ENCODE results near the gene CEP55. TPM values are rescaled to one million over a fixed set of nuclear protein-coding genes. Genes with fewer than 3 reads are reported as not detected.

The CEP55 gene
- total and polyA plus RNA-seq, 9 of the 15 experiments (the other 6 are each of a cell fraction or from before 2014, with no cell fraction given) = 4.4 to 32.5 (median 18.1) TPM

- intact Hi-C loops (cut with micrococcal nuclease) = no loop called here
- no peaks in the 10 kb centered on the region; a peak in 3 of 5 replicates for H3K27me3 ChIP-seq (ENCODE audit: control insufficient read depth in 2 of 2, insufficient read depth in 2 of 2, low read length in 2 of 2)
- no peak for FAIRE-seq
These were observed 48.4 kb upstream of the CEP55 start for GRCh38 chr10:93447970-93448369.

GRCh38 chr10:93451244-93451947 is 45.0 kb upstream of the CEP55 start:
- in situ Hi-C loops (cut with MboI) = no loop called here
- intact Hi-C loops (cut with micrococcal nuclease) = no loop called here
- ChIA-PET CTCF (ENCODE audit: low intra/inter-chr PET ratio) (no interaction called here), POLR2A (no interaction called here)
- ATAC-seq = no peak
- no peaks in the 10 kb centered on the region for H3K36me3 ChIP-seq (ENCODE audit: control insufficient read depth, insufficient read depth, low read length)
- no peak overlapping the region for H3K4me2 ChIP-seq (ENCODE audit: insufficient read depth, low read length)
- H2AFZ ChIP-seq (ENCODE audit: low read depth, low read length) = no peak overlapping the region
- no peaks in the 10 kb centered on the region for H3K79me2 ChIP-seq (ENCODE audit: control insufficient read depth, insufficient read depth, low read length)
- BruUV-seq (replicated peaks) = no TSS peak
- H3K9ac ChIP-seq (ENCODE audit: insufficient read depth in 1 of 2, low read depth in 2 of 2, low read length in 2 of 2) = no peak overlapping the region
- H3K9me3 ChIP-seq (replicated peaks; ENCODE audit: control insufficient read depth, insufficient read depth, low read depth, low read length) = no peaks in the 10 kb centered on the region
- DNase-seq (ENCODE audit: extremely low read depth in 1 of 4, low spot score in 3 of 4) = no peak
- no peak overlapping the region for H3K4me3 ChIP-seq
- no peaks in the 10 kb centered on the region; a peak in 2 of 5 replicates for H3K27me3 ChIP-seq (ENCODE audit: control insufficient read depth in 2 of 2, insufficient read depth in 2 of 2, low read length in 2 of 2)
- FAIRE-seq = no peak
- WGBS (ENCODE audit: insufficient coverage, low coverage, missing lambda C conversion rate) = 0% methylated on average over 7 of the region's 7 CpGs
- no peak overlapping the region for H3K27ac ChIP-seq (ENCODE audit: extremely low read depth, low read depth, low read length)
- no peaks in the 10 kb centered on the region for H3K4me1 ChIP-seq (replicated peaks in 1 of 2; ENCODE audit: control insufficient read depth in 2 of 2, insufficient read depth in 2 of 2, low read length in 2 of 2)
- H3K9me1 ChIP-seq (ENCODE audit: control insufficient read depth, insufficient read depth, low read length) = no peaks in the 10 kb centered on the region
- no peaks in the 10 kb centered on the region for H4K20me1 ChIP-seq (replicated peaks; ENCODE audit: control insufficient read depth, insufficient read depth, low read length)
- TF ChIP-seq STAT6 (CRISPR knock-in tag; IDR thresholded peaks at IDR 0.05) = no peak
- TF ChIP-seq, protein P1, sequence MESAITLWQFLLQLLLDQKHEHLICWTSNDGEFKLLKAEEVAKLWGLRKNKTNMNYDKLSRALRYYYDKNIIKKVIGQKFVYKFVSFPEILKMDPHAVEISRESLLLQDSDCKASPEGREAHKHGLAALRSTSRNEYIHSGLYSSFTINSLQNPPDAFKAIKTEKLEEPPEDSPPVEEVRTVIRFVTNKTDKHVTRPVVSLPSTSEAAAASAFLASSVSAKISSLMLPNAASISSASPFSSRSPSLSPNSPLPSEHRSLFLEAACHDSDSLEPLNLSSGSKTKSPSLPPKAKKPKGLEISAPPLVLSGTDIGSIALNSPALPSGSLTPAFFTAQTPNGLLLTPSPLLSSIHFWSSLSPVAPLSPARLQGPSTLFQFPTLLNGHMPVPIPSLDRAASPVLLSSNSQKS (CRISPR knock-in tag; IDR thresholded peaks at IDR 0.05) = no peak
- no peak for TF ChIP-seq ZKSCAN3 (CRISPR knock-in tag; IDR thresholded peaks at IDR 0.05)
- no peak for TF ChIP-seq TAF9B (IDR thresholded peaks at IDR 0.05; ENCODE audit: partially characterized antibody)
- TF ChIP-seq NR2F6 (CRISPR knock-in tag; IDR thresholded peaks at IDR 0.05) = no peak
- TF ChIP-seq FOXK2 (conservative IDR thresholded peaks at IDR 0.05 in 1 of 2, IDR thresholded peaks at IDR 0.05 in 1 of 2; ENCODE audit: low read depth in 2 of 2) = no peak
- no peak for TF ChIP-seq POLR2AphosphoS5 (IDR thresholded peaks at IDR 0.05; ENCODE audit: control insufficient read depth, insufficient read depth, low read depth, low read length)

More at GRCh38 chr10:93447970-93448369, 48.4 kb upstream of the CEP55 start:
- in situ Hi-C loops (cut with MboI) = no loop called here
- Histone ChIP-seq H3K79me2 (ENCODE audit: control insufficient read depth, insufficient read depth, low read length) (no peaks in the 10 kb centered on the region), H3K9ac (ENCODE audit: insufficient read depth in 1 of 2, low read depth in 2 of 2, low read length in 2 of 2) (no peak overlapping the region), H3K36me3 (ENCODE audit: control insufficient read depth, insufficient read depth, low read length) (no peaks in the 10 kb centered on the region), H3K9me3 (replicated peaks; ENCODE audit: control insufficient read depth, insufficient read depth, low read depth, low read length) (no peaks in the 10 kb centered on the region), H2AFZ (ENCODE audit: low read depth, low read length) (no peak overlapping the region), H4K20me1 (replicated peaks; ENCODE audit: control insufficient read depth, insufficient read depth, low read length) (no peaks in the 10 kb centered on the region), H3K27ac (ENCODE audit: extremely low read depth, low read depth, low read length) (no peak overlapping the region), H3K4me3 (no peak overlapping the region), H3K9me1 (ENCODE audit: control insufficient read depth, insufficient read depth, low read length) (no peaks in the 10 kb centered on the region), H3K4me1 (replicated peaks in 1 of 2; ENCODE audit: control insufficient read depth in 2 of 2, insufficient read depth in 2 of 2, low read length in 2 of 2) (peaks cover 0 to 2% of the 10 kb centered on the region in 2 experiments; a peak in 1 of 5 replicates), H3K4me2 (ENCODE audit: insufficient read depth, low read length) (no peak overlapping the region)
- no TSS peak for BruUV-seq (replicated peaks)
- CTCF ChIA-PET (ENCODE audit: low intra/inter-chr PET ratio) = no interaction called here
- TF ChIP-seq ESRRA (IDR thresholded peaks at IDR 0.05; ENCODE audit: borderline replicate concordance, low read depth) (no peak), SP1 (CRISPR knock-in tag; IDR thresholded peaks at IDR 0.05) (no peak), ZNF766 (CRISPR knock-in tag; conservative IDR thresholded peaks at IDR 0.05) (no peak)
- TF ChIP-seq, protein P2, sequence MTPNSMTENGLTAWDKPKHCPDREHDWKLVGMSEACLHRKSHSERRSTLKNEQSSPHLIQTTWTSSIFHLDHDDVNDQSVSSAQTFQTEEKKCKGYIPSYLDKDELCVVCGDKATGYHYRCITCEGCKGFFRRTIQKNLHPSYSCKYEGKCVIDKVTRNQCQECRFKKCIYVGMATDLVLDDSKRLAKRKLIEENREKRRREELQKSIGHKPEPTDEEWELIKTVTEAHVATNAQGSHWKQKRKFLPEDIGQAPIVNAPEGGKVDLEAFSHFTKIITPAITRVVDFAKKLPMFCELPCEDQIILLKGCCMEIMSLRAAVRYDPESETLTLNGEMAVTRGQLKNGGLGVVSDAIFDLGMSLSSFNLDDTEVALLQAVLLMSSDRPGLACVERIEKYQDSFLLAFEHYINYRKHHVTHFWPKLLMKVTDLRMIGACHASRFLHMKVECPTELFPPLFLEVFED (CRISPR knock-in tag; conservative IDR thresholded peaks at IDR 0.05) = no peak
- ATAC-seq = no peak
- no peak for DNase-seq (ENCODE audit: extremely low read depth in 1 of 4, low spot score in 3 of 4)
- POLR2A ChIA-PET = interaction anchor here (1.0 kb wide), 1 partner anchor 9 kb away, joined by 3 read pairs; no protein-coding TSS in a partner anchor
- 4% methylated on average over 3 of the region's 3 CpGs for WGBS (ENCODE audit: insufficient coverage, low coverage, missing lambda C conversion rate)

Data from K562 (cell line).